Transverse colon (tissue), 3 donors: Measurements from ENCODE around the gene TEX26.

Experiments
- EP300 ChIP-seq: sonication (generic); formaldehyde crosslinking; IDR thresholded peaks from one replicate; pipeline ENCODE4 v1.6.1; 2017; ENCODE audit warnings: antibody characterized with exemption, low read depth
- POLR2A ChIP-seq: fragments of 450-650 bp; IDR thresholded peaks from one replicate; pipeline ENCODE4 v1.6.1; 2016; ENCODE audit warnings: antibody characterized with exemption, mild to moderate bottlenecking, moderate library complexity
- TF ChIP-seq, protein P1 (sequence below), 5 experiments: fragments of 200-600 bp in 3 of 5; fragments of 450-650 bp in 2 of 5; sonication (generic) in 3 of 5; IDR thresholded peaks; 1 replicate in 2 of 5; 2 replicates in 3 of 5; pipeline ENCODE4 v1.5.1; 2016 to 2017; ENCODE audit warnings: antibody characterized with exemption in 5 of 5, inconsistent platforms in 3 of 5, mild to moderate bottlenecking in 2 of 5, moderate library complexity in 1 of 5

DNA sequence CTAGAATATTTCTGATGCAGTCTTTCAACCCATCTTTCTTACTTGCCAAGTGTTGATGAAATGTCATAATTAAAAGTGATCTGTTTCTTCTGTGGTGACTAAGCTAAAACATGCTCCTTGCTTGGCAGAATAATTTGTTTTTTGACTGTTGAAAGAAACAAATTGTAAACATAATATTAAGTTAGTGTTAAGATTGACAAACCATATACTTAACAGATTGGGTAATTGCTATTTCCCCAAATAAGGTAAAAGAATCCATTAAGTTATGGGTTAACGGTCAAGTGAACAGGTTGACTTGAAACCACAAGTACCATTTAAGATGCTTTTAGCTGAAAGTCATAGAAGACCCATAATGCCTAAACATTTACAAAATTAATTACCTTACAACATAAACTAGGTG lies 62.9 kb downstream of the TEX26 start:
- no peak for TF ChIP-seq POLR2A
- TF ChIP-seq, protein P1, sequence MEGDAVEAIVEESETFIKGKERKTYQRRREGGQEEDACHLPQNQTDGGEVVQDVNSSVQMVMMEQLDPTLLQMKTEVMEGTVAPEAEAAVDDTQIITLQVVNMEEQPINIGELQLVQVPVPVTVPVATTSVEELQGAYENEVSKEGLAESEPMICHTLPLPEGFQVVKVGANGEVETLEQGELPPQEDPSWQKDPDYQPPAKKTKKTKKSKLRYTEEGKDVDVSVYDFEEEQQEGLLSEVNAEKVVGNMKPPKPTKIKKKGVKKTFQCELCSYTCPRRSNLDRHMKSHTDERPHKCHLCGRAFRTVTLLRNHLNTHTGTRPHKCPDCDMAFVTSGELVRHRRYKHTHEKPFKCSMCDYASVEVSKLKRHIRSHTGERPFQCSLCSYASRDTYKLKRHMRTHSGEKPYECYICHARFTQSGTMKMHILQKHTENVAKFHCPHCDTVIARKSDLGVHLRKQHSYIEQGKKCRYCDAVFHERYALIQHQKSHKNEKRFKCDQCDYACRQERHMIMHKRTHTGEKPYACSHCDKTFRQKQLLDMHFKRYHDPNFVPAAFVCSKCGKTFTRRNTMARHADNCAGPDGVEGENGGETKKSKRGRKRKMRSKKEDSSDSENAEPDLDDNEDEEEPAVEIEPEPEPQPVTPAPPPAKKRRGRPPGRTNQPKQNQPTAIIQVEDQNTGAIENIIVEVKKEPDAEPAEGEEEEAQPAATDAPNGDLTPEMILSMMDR (IDR thresholded peaks at IDR 0.05) = no peak
- no peak for TF ChIP-seq EP300
